OCI-LY7 (cell line): ENCODE results near the gene COL6A2.

Experiments used
- CTCF ChIP-seq: fragments of 200-600 bp; sonication (generic); conservative IDR thresholded peaks from 2 replicates; pipeline ENCODE4 v1.5.1; 2014; ENCODE audit warnings: mild to moderate bottlenecking, antibody characterized with exemption, low read length, moderate library complexity, mixed read lengths
- EZH2phosphoT487 ChIP-seq: fragments of 200-600 bp; sonication (generic); IDR thresholded peaks from 2 replicates; pipeline ENCODE4 v1.6.1; 2018; ENCODE audit warnings: low read depth, borderline replicate concordance, mild to moderate bottlenecking, mixed run types, antibody characterized with exemption, low read length, moderate library complexity, mixed read lengths

DNA sequence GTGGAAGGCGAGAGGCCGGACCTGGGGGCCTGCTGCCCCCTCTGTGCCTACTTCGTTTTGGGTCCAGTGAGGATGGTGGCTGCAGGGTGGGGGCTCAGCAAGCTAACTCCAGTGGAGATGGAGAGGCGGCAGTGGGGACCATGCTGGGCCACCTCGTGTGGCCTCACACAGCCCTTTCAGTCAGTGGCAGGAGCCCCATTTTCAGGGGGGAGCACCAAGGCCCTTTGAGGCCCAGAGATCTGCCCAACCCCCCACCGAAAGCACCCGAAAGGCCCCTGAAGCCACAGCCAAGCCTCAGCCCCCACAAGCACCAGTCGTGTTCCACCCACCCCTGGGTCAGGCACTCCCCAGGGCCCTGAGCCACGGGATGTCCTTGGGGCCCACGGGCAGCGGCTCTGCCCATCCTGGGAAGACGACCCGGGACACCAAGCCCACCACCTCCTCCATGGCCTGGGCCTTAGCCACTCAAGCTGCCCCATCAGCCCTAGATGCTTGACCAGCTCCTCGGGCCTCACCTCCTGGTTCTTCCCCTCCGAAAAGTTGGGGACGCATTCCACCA is 57.1 kb downstream of the COL6A2 start:
- TF ChIP-seq CTCF: no peak
- no peak for TF ChIP-seq EZH2phosphoT487
